H1 (cell line): Measurements from ENCODE around the gene ANXA6. TPM values are rescaled to one million over a fixed set of nuclear protein-coding genes. Genes with fewer than 3 reads are reported as not detected.

ENCODE experiments used
- CTCF ChIA-PET: fragments of 300-600 bp; sonication (Branson Sonifier 250); formaldehyde crosslinking; loops from one replicate; lab custom pipeline; 2021; ENCODE audit not compliant: partially characterized antibody; lab: Charles Lee
- POLR2A ChIA-PET: fragments of 300-600 bp; sonication (Branson Sonifier 250); formaldehyde crosslinking; loops from one replicate; lab custom pipeline; 2021; ENCODE audit warnings: inconsistent platforms; ENCODE audit not compliant: partially characterized antibody; lab: Charles Lee
- DNase-seq, 2 experiments: peaks; one replicate each; pipeline versions ENCODE4 v3.0.0 to v3.0.0-alpha.2; 2010 to 2022; ENCODE audit warnings: low spot score in 2 of 2, low read depth in 1 of 2, mixed read lengths in 1 of 2
- FAIRE-seq: peaks from 2 replicates; lab custom pipeline; 2011; peaks lifted over from hg19 to GRCh38; lab: Jason Lieb, UNC
- H2AFZ ChIP-seq: 2 replicates; pipeline ENCODE4 v1.8.1; 2012; ENCODE audit warnings: low read length, inconsistent platforms
- H2AK5ac ChIP-seq: 2 replicates; pipeline ENCODE4 v1.6.1; 2013; ENCODE audit warnings: low read depth, low read length
- H2BK120ac ChIP-seq: replicated peaks from 2 replicates; pipeline ENCODE3; 2013; ENCODE audit warnings: low read depth, low read length, inconsistent platforms
- H2BK12ac ChIP-seq: 2 replicates; pipeline ENCODE4 v1.6.1; 2013; ENCODE audit warnings: low read depth, low read length
- H2BK15ac ChIP-seq: 2 replicates; pipeline ENCODE4 v1.6.1; 2013; ENCODE audit warnings: low read length
- H2BK20ac ChIP-seq: 2 replicates; pipeline ENCODE4 v1.6.1; 2013; ENCODE audit warnings: low read length
- H2BK5ac ChIP-seq: 2 replicates; pipeline ENCODE4 v1.6.1; 2013; ENCODE audit warnings: low read depth, low read length
- H3K14ac ChIP-seq: 2 replicates; pipeline ENCODE4 v1.6.1; 2013; ENCODE audit warnings: inconsistent platforms; ENCODE audit not compliant: insufficient read length
- H3K18ac ChIP-seq: 2 replicates; pipeline ENCODE4 v1.6.1; 2013; ENCODE audit warnings: low read length; ENCODE audit errors: extremely low read depth
- H3K23ac ChIP-seq: 2 replicates; pipeline ENCODE4 v1.6.1; 2013; ENCODE audit warnings: inconsistent platforms; ENCODE audit not compliant: insufficient read length
- H3K23me2 ChIP-seq: 2 replicates; pipeline ENCODE4 v1.6.1; 2013; ENCODE audit warnings: low read depth, low read length
- H3K27ac ChIP-seq: 2 replicates; pipeline ENCODE4 v1.6.1; 2011; ENCODE audit warnings: low read depth, low read length, inconsistent platforms
- H3K27me3 ChIP-seq, 4 experiments: replicated peaks in 1 of 4; 1 replicate in 1 of 4; 2 replicates in 3 of 4; pipeline versions ENCODE4 v1.6.1 to v1.8.1; 2011 to 2013; ENCODE audit warnings: low read length in 3 of 4, mild to moderate bottlenecking in 3 of 4, inconsistent platforms in 2 of 4, mixed read lengths in 2 of 4, moderate library complexity in 1 of 4; ENCODE audit not compliant: control insufficient read depth in 3 of 4, insufficient read depth in 3 of 4; ENCODE audit errors: extremely low read depth in 1 of 4
- H3K36me3 ChIP-seq, 4 experiments: 2 replicates each; pipeline versions ENCODE4 v1.6.1 to v1.8.1; 2011 to 2013; ENCODE audit warnings: mild to moderate bottlenecking in 4 of 4, low read length in 3 of 4, moderate library complexity in 2 of 4, control low read depth in 1 of 4, inconsistent platforms in 1 of 4; ENCODE audit not compliant: insufficient read depth in 4 of 4, control insufficient read depth in 2 of 4
- H3K4ac ChIP-seq: replicated peaks from 2 replicates; pipeline ENCODE3; 2013; ENCODE audit warnings: low read length, low read depth, mixed read lengths, inconsistent platforms; ENCODE audit not compliant: insufficient read length
- H3K4me1 ChIP-seq, 4 experiments: replicated peaks in 1 of 4; 1 replicate in 1 of 4; 2 replicates in 3 of 4; pipeline versions ENCODE4 v1.6.1 to v1.8.1; 2011 to 2013; ENCODE audit warnings: low read length in 3 of 4, inconsistent platforms in 2 of 4, mixed read lengths in 1 of 4; ENCODE audit not compliant: insufficient read depth in 4 of 4, control insufficient read depth in 3 of 4
- H3K4me2 ChIP-seq, 2 experiments: 2 replicates each; pipeline versions ENCODE4 v1.6.1 to v1.8.1; 2011 to 2013; ENCODE audit warnings: low read depth in 2 of 2, low read length in 2 of 2, control low read depth in 1 of 2, inconsistent platforms in 1 of 2, mild to moderate bottlenecking in 1 of 2; ENCODE audit not compliant: insufficient read depth in 1 of 2
- H3K4me3 ChIP-seq, 4 experiments: fragments of 200-600, 300-600 bp in 1 of 4; sonication (generic), shearing (Covaris generic), sonication (Bioruptor Twin) in 1 of 4; 2 replicates each; pipeline versions ENCODE4 v1.5.1 to v1.8.1; 2011 to 2016; ENCODE audit warnings: low read length in 4 of 4, low read depth in 3 of 4, control low read depth in 2 of 4, inconsistent platforms in 2 of 4, mild to moderate bottlenecking in 2 of 4, mixed read lengths in 1 of 4, moderate library complexity in 1 of 4; ENCODE audit not compliant: insufficient read depth in 2 of 4; ENCODE audit errors: extremely low read depth in 1 of 4
- H3K56ac ChIP-seq: replicated peaks from 2 replicates; pipeline ENCODE3; 2013; ENCODE audit warnings: low read depth, mild to moderate bottlenecking, mixed read lengths, low read length, inconsistent platforms; ENCODE audit not compliant: insufficient read length
- H3K79me1 ChIP-seq: 2 replicates; pipeline ENCODE4 v1.6.1; 2013; ENCODE audit warnings: low read depth, low read length, control low read depth
- H3K79me2 ChIP-seq, 2 experiments: 2 replicates each; pipeline versions ENCODE4 v1.6.1 to v1.8.1; 2012 to 2013; ENCODE audit warnings: low read length in 2 of 2, mild to moderate bottlenecking in 2 of 2, inconsistent platforms in 1 of 2; ENCODE audit not compliant: insufficient read depth in 2 of 2, control insufficient read depth in 1 of 2
- H3K9ac ChIP-seq, 4 experiments: replicated peaks in 1 of 4; 1 replicate in 1 of 4; 2 replicates in 3 of 4; pipeline versions ENCODE4 v1.6.1 to v1.8.1; 2011 to 2013; ENCODE audit warnings: low read depth in 3 of 4, low read length in 3 of 4, control low read depth in 2 of 4, mild to moderate bottlenecking in 2 of 4, moderate library complexity in 2 of 4, inconsistent platforms in 1 of 4; ENCODE audit errors: extremely low read depth in 1 of 4
- H3K9me3 ChIP-seq, 2 experiments: 2 replicates each; pipeline versions ENCODE4 v1.6.1 to v1.8.1; 2012 to 2013; ENCODE audit warnings: mild to moderate bottlenecking in 2 of 2, moderate library complexity in 2 of 2, control low read depth in 1 of 2, inconsistent platforms in 1 of 2, low read depth in 1 of 2, low read length in 1 of 2, mixed read lengths in 1 of 2; ENCODE audit not compliant: insufficient read depth in 2 of 2
- H4K20me1 ChIP-seq, 2 experiments: replicated peaks in 1 of 2; 2 replicates each; pipeline versions ENCODE3 to v1.8.1; 2011 to 2013; ENCODE audit warnings: inconsistent platforms in 2 of 2, low read length in 2 of 2, mild to moderate bottlenecking in 1 of 2; ENCODE audit not compliant: insufficient read depth in 2 of 2, control insufficient read depth in 1 of 2
- H4K5ac ChIP-seq: 2 replicates; pipeline ENCODE4 v1.6.1; 2013; ENCODE audit warnings: low read length, low read depth, mixed read lengths, inconsistent platforms; ENCODE audit not compliant: insufficient read length
- H4K8ac ChIP-seq: 2 replicates; pipeline ENCODE4 v1.8.0; 2013; ENCODE audit warnings: mild to moderate bottlenecking, moderate library complexity, low read length, inconsistent platforms; ENCODE audit not compliant: insufficient read depth; ENCODE audit errors: extremely low read depth
- H4K91ac ChIP-seq: replicated peaks from 2 replicates; pipeline ENCODE3; 2013; ENCODE audit warnings: low read length, mixed read lengths, inconsistent platforms; ENCODE audit not compliant: insufficient read length
- CHD2 ChIP-seq: IDR thresholded peaks from 2 replicates; pipeline ENCODE4 v1.6.1; 2012; ENCODE audit warnings: low read length, improper control_type of control experiment
- HDAC2 ChIP-seq, 2 experiments: fragments of 300-600 bp in 1 of 2; sonication (generic) in 1 of 2; IDR thresholded peaks; 2 replicates each; pipeline ENCODE4 v1.6.1; 2011 to 2012; ENCODE audit warnings: low read depth in 2 of 2, low read length in 2 of 2, mild to moderate bottlenecking in 2 of 2, moderate library complexity in 2 of 2, borderline replicate concordance in 1 of 2, inconsistent platforms in 1 of 2
- JUN ChIP-seq: IDR thresholded peaks from 2 replicates; pipeline ENCODE4 v1.6.1; 2011; ENCODE audit warnings: low read depth, mild to moderate bottlenecking, improper control_type of control experiment, low read length
- MAFK ChIP-seq: IDR thresholded peaks from 2 replicates; pipeline ENCODE4 v1.6.1; 2012; ENCODE audit warnings: low read depth, mild to moderate bottlenecking, improper control_type of control experiment, low read length
- MAX ChIP-seq: IDR thresholded peaks from 2 replicates; pipeline ENCODE4 v1.6.1; 2012; ENCODE audit warnings: inconsistent platforms
- NANOG ChIP-seq: IDR thresholded peaks from 2 replicates; pipeline ENCODE4 v1.6.1; 2011; ENCODE audit warnings: low read length, low read depth, mild to moderate bottlenecking, inconsistent platforms; ENCODE audit not compliant: insufficient read depth, poor library complexity, severe bottlenecking
- NRF1 ChIP-seq: IDR thresholded peaks from 2 replicates; pipeline ENCODE4 v1.6.1; 2011; ENCODE audit warnings: mild to moderate bottlenecking, low read depth, low read length, improper control_type of control experiment
- POU5F1 ChIP-seq: IDR thresholded peaks from 2 replicates; pipeline ENCODE4 v1.6.1; 2011; ENCODE audit warnings: low read depth, mild to moderate bottlenecking, low read length, moderate library complexity
- TAF7 ChIP-seq: optimal IDR thresholded peaks from 2 replicates; pipeline ENCODE3; 2011; ENCODE audit warnings: low read depth, mild to moderate bottlenecking, inconsistent platforms, low read length, moderate library complexity, borderline replicate concordance
- TEAD4 ChIP-seq: IDR thresholded peaks from 2 replicates; pipeline ENCODE4 v1.6.1; 2012; ENCODE audit warnings: low read depth, low read length, inconsistent platforms, mixed read lengths
- YY1 ChIP-seq: IDR thresholded peaks from 2 replicates; pipeline ENCODE4 v1.6.1; 2011; ENCODE audit warnings: low read depth, mild to moderate bottlenecking, low read length
- WGBS, 2 experiments: shearing (Covaris generic) in 1 of 2; methylation state at CpG; one replicate each; pipeline versions ENCODE4 v1.1.6 to v1.1.7; 2013 to 2015; ENCODE audit warnings: low lambda C conversion rate in 2 of 2, mixed read lengths in 2 of 2, inconsistent platforms in 1 of 2, low coverage in 1 of 2, missing lambda C conversion rate in 1 of 2; ENCODE audit not compliant: insufficient replicate concordance in 2 of 2, insufficient coverage in 1 of 2, insufficient read length in 1 of 2; ENCODE audit errors: extremely low coverage in 1 of 2, missing lambda C conversion rate in 1 of 2; 5-methylcytosine and 5-hydroxymethylcytosine counted together
- polyA plus RNA-seq, 7 experiments: library from polyadenylated mRNA; depleted of rRNA in 3 of 7; stranded (reverse) in 5 of 7; unstranded in 2 of 7; fragments of >200 nt in 5 of 7; fragments of 200-250 nt in 2 of 7; gene quantifications; 1 replicate in 5 of 7; 2 replicates in 1 of 7; 4 replicates in 1 of 7; pipeline versions ENCODE4 v1.2.1 to v1.2.3, GENCODE V29; 2011 to 2013; ENCODE audit warnings: missing spikeins in 2 of 7, mixed read lengths in 2 of 7
- total RNA-seq: library from RNA; stranded (reverse); fragmentation: NEBNext Ultra II Directional; extraction: Animal tissue kit (Norgen Biotek cat#: 25700); gene quantifications from 2 replicates; pipeline ENCODE4 v1.2.1, GENCODE V29; 2021

The ANXA6 gene
- total and polyA plus RNA-seq, 2 of the 8 experiments (the other 6 are each of a cell fraction or from before 2014, with no cell fraction given) = 61.3 to 78.6 TPM

- no peak overlapping the region for H2AFZ ChIP-seq
- H3K23ac ChIP-seq = no peak overlapping the region
- TF ChIP-seq YY1 (no peak), NRF1 (no peak), MAFK (no peak), JUN (no peak), TEAD4 (no peak), POU5F1 (no peak), HDAC2 (IDR thresholded peaks at IDR 0.05; ENCODE audit: borderline replicate concordance in 1 of 2, low read depth in 2 of 2, low read length in 2 of 2) (no peak), MAX (no peak), TAF7 (no peak), CHD2 (no peak), NANOG (no peak)
Measured at GRCh38 chr5:151067632-151068432, 89.7 kb downstream of the ANXA6 start.

More at GRCh38 chr5:151067632-151068432, 89.7 kb downstream of the ANXA6 start:
- Histone ChIP-seq H3K14ac (no peak overlapping the region), H3K4me2 (0 out of 4 replicates have a peak overlapping the region, but pooled peaks of 1 of the 2 experiments have one; percentile 21), H3K36me3 (no peaks in the 10 kb centered on the region), H2BK15ac (no peak overlapping the region), H2BK20ac (no peak overlapping the region), H3K27me3 (no peaks in the 10 kb centered on the region), H3K56ac (no peak overlapping the region), H4K20me1 (peaks cover 0 to 8% of the 10 kb centered on the region in 2 experiments), H3K18ac (0 out of 2 replicates have a peak overlapping the region, but pooled peaks have one; percentile 38), H3K4me1 (peaks cover 0 to 10% (median 5%) of the 10 kb centered on the region in 4 experiments; a peak in 4 of 7 replicates), H2AK5ac (no peak overlapping the region; the same call in 1 of the 2 replicates), H3K79me2 (peaks cover 0 to 2% of the 10 kb centered on the region in 2 experiments; a peak in 1 of 4 replicates), H2BK5ac (no peak overlapping the region; the same call in 1 of the 2 replicates), H4K5ac (no peak overlapping the region), H3K23me2 (no peaks in the 10 kb centered on the region), H3K9ac (no peak overlapping the region), H3K9me3 (no peaks in the 10 kb centered on the region), H4K91ac (no peak overlapping the region), H2BK120ac (no peak overlapping the region), H2BK12ac (no peak overlapping the region), H3K79me1 (peaks cover 9% of the 10 kb centered on the region; the same call in 1 of the 2 replicates), H4K8ac (no peak overlapping the region), H3K27ac (no peak overlapping the region; the same call in 1 of the 2 replicates), H3K4me3 (no peak overlapping the region), H3K4ac (no peak overlapping the region)
- CTCF ChIA-PET = interaction anchor here (1.0 to 28.6 kb wide), 6 partner anchors 14 to 166 kb away, joined by 3 to 442 read pairs (median 5); partner anchors contain the start of gene TNIP1
- no peak for FAIRE-seq
- POLR2A ChIA-PET = interaction anchor here (0.9 kb wide), 1 partner anchor 13 kb away, joined by 3 read pairs; the partner anchor contains the start of gene TNIP1
- WGBS, 2 experiments = 86% methylated on average over 12 of the region's 14 CpGs; no CpG with 5 or more reads in 1 of the 2 experiments
- DNase-seq = no peak
